ENCODE measurements around the gene NFE2L3. TPM values are rescaled to one million over a fixed set of nuclear protein-coding genes. Genes with fewer than 3 reads are reported as not detected.

NFE2L3 gene
- total and polyA plus RNA-seq, 2 of the 4 experiments (the other 2 are of a cell fraction) = 28.0 to 43.2 TPM

DNA sequence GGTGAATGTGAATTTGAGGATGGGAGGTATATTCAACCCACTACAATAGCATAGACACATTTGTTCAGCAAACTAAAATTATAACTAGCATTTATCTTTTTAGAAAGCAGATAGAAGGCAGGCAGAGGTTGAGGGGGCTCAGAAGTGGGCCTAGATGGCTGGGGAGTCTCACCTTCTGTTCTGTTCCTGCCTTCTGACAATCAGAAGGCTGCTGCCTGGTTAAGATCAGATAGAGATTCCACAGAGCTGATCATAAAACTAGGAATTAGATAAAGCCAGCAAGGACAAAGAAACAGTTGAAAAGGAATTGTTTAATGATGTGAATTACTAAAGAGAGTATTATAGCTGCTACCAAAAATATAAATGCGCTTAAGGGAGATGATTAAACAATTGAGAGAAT is 11.6 kb upstream of the NFE2L3 start:
- Histone ChIP-seq H3K9me3 (ENCODE audit: control insufficient read depth, insufficient read depth, low read length) (no peaks in the 10 kb centered on the region), H3K9me1 (ENCODE audit: insufficient read depth, low read length) (peaks cover 4% of the 10 kb centered on the region; the same call in 1 of the 2 replicates), H2AFZ (replicated peaks; ENCODE audit: low read length, poor library complexity) (no peak overlapping the region), H3K79me1 (ENCODE audit: low read depth in 1 of 2, low read length in 2 of 2) (no peaks in the 10 kb centered on the region), H3K4me2 (ENCODE audit: low read depth, low read length) (no peak overlapping the region), H3K27ac (ENCODE audit: insufficient read depth, low read length) (no peak overlapping the region), H3K56ac (ENCODE audit: extremely low read depth, insufficient read depth, low read length) (no peak overlapping the region), H2AK5ac (ENCODE audit: low read depth, low read length) (no peak overlapping the region), H4K20me1 (ENCODE audit: insufficient read depth, low read length) (no peaks in the 10 kb centered on the region), H4K8ac (ENCODE audit: low read depth in 2 of 2, low read length in 2 of 2) (no peak overlapping the region), H3K23ac (ENCODE audit: low read depth, low read length) (no peak overlapping the region), H3K9ac (ENCODE audit: low read depth, low read length) (no peak overlapping the region), H3K27me3 (ENCODE audit: control insufficient read depth, insufficient read depth, low read length) (peaks cover 6% of the 10 kb centered on the region), H3K18ac (ENCODE audit: low read depth, low read length) (no peak overlapping the region), H2AK9ac (replicated peaks; ENCODE audit: low read depth, low read length, poor library complexity) (no peak overlapping the region), H4K91ac (ENCODE audit: insufficient read depth, low read depth, low read length) (no peak overlapping the region), H3K4me1 (ENCODE audit: control insufficient read depth, insufficient read depth, low read length) (0 out of 2 replicates have a peak, but pooled peaks cover 2% of the 10 kb centered on the region), H3K4ac (ENCODE audit: low read depth, low read length) (no peak overlapping the region), H3K36me3 (ENCODE audit: control insufficient read depth, insufficient read depth, low read length) (no peaks in the 10 kb centered on the region), H3K4me3 (ENCODE audit: insufficient read depth, low read depth, low read length) (no peak overlapping the region), H2BK120ac (ENCODE audit: low read depth, low read length) (no peak overlapping the region), H2BK20ac (ENCODE audit: low read depth, low read length) (no peak overlapping the region), H2BK15ac (ENCODE audit: low read depth, low read length) (no peak overlapping the region), H4K5ac (ENCODE audit: low read depth, low read length) (no peak overlapping the region), H2BK5ac (ENCODE audit: low read depth, low read length, poor library complexity, severe bottlenecking) (no peak overlapping the region), H3K14ac (replicated peaks; ENCODE audit: low read depth, low read length) (no peak overlapping the region)
- DNase-seq (no peak), ATAC-seq (ENCODE audit: low read depth) (no peak)
- no TSS peak for BruUV-seq (replicated peaks)
- no peak for TF ChIP-seq MAZ (IDR thresholded peaks at IDR 0.05; ENCODE audit: borderline replicate concordance, low read depth, low read length)
- no peak for TF ChIP-seq FOS (IDR thresholded peaks at IDR 0.05; ENCODE audit: low read depth, low read length)
- no peak for TF ChIP-seq CEBPB (IDR thresholded peaks at IDR 0.05; ENCODE audit: low read depth, low read length)
- no peak for TF ChIP-seq BHLHE40 (IDR thresholded peaks at IDR 0.05; ENCODE audit: low read depth, low read length)
- TF ChIP-seq, protein P1, sequence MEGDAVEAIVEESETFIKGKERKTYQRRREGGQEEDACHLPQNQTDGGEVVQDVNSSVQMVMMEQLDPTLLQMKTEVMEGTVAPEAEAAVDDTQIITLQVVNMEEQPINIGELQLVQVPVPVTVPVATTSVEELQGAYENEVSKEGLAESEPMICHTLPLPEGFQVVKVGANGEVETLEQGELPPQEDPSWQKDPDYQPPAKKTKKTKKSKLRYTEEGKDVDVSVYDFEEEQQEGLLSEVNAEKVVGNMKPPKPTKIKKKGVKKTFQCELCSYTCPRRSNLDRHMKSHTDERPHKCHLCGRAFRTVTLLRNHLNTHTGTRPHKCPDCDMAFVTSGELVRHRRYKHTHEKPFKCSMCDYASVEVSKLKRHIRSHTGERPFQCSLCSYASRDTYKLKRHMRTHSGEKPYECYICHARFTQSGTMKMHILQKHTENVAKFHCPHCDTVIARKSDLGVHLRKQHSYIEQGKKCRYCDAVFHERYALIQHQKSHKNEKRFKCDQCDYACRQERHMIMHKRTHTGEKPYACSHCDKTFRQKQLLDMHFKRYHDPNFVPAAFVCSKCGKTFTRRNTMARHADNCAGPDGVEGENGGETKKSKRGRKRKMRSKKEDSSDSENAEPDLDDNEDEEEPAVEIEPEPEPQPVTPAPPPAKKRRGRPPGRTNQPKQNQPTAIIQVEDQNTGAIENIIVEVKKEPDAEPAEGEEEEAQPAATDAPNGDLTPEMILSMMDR (conservative IDR thresholded peaks at IDR 0.05; ENCODE audit: low read depth, low read length) = no peak
- TF ChIP-seq CHD1 (IDR thresholded peaks at IDR 0.05; ENCODE audit: low read depth, low read length) = no peak
- no peak for TF ChIP-seq MAFK (IDR thresholded peaks at IDR 0.05; ENCODE audit: low read depth, low read length)
- dilution Hi-C loops (cut with HindIII; ENCODE audit: low sequenced_read_pairs, unreplicated experiment) (no loop called here), in situ Hi-C loops (cut with MboI; ENCODE audit: low sequenced_read_pairs) (no loop called here), intact Hi-C loops (cut with micrococcal nuclease) (no loop called here)
- ChIA-PET POLR2A (ENCODE audit: unreplicated experiment) (no interaction called here), CTCF (no interaction called here)
- WGBS, 2 experiments (ENCODE audit: extremely low coverage in 2 of 2, insufficient read length in 1 of 2) = no CpG with 5 or more reads among the region's 1 CpG
